ENCODE data around the gene AUTS2. TPM values are rescaled to one million over a fixed set of nuclear protein-coding genes. Genes with fewer than 3 reads are reported as not detected.

The AUTS2 gene
- total and polyA plus RNA-seq, 4 experiments from 2014 or later = 3.4 to 35.2 (median 25.5) TPM

DNA sequence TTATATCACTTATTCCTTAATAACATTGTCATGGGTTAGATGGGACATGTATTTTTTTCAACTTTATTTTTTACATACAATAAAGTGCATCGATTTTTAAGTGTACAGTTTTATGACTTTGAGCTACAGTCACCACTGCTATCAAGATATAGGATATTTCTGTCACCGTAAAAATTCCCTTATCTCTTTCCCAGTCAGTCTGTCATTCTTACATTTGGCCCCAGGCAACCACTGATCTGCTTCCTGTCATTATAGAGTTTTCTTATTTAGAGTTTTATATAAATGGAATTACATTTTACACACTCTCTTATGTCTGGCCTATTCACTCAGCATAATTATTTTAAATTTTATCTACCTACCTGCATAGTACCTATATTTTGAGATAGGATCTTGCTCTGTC, 145.2 kb downstream of the AUTS2 start:
- Mint-ChIP-seq H3K4me1 (peaks cover 0 to 1% (median 0%) of the 10 kb centered on the region in 4 donors), H3K36me3 (no peaks in the 10 kb centered on the region), H3K27ac (no peak overlapping the region), H3K4me3 (no peak overlapping the region), H3K9me3 (peaks cover 0 to 5% (median 0%) of the 10 kb centered on the region in 8 donors), H3K27me3 (no peaks in the 10 kb centered on the region)
- H3K36me3 ChIP-seq (ENCODE audit: insufficient read depth, low read length) = no peaks in the 10 kb centered on the region
- H3K9me3 ChIP-seq (ENCODE audit: control insufficient read depth in 1 of 2, low read length in 2 of 2) = no peaks in the 10 kb centered on the region
- DNase-seq = no peak
- no peak overlapping the region for H3K4me3 ChIP-seq (ENCODE audit: low read length in 2 of 2)
- no peaks in the 10 kb centered on the region for H3K4me1 ChIP-seq (ENCODE audit: insufficient read depth, low read length)
- POLR2A ChIA-PET (ENCODE audit: partially characterized antibody) = no interaction called here
- intact Hi-C loops (cut with micrococcal nuclease) = no loop called here
- CTCF ChIA-PET (ENCODE audit: partially characterized antibody) = no interaction called here
- H3K27ac ChIP-seq (ENCODE audit: low read depth, low read length) = no peak overlapping the region
- H3K27me3 ChIP-seq (ENCODE audit: insufficient read depth, low read length) = no peaks in the 10 kb centered on the region

DNA sequence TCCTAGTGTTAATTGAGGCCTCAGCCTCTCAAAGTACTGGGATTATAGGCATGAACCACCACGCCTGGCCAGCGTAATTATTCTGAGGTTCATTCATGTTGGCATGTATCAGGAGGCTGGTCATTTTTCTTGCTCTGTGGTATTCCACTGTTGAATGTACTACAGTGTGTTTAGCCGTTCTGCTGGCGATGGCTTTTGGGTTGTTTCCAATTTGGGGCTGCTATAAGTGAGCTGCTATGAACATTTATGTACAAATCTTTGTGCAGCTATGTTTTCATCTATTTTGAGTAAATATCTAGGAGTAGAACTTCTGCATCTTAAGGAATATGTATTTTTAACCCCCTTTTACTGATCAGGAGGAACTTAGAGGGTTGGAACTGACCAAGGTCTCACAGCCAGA, 145.8 kb downstream of the AUTS2 start:
- H3K4me3 ChIP-seq (ENCODE audit: low read length in 2 of 2) = no peak overlapping the region
- no peak overlapping the region for H3K4me3 Mint-ChIP-seq
- no peak for DNase-seq
- ChIA-PET POLR2A (ENCODE audit: partially characterized antibody) (no interaction called here), CTCF (ENCODE audit: partially characterized antibody) (no interaction called here)
- H3K4me1 Mint-ChIP-seq = peaks cover 0 to 1% (median 0%) of the 10 kb centered on the region in 4 donors
- no peaks in the 10 kb centered on the region for H3K4me1 ChIP-seq (ENCODE audit: insufficient read depth, low read length)
- peaks cover 0 to 5% (median 0%) of the 10 kb centered on the region in 8 donors for H3K9me3 Mint-ChIP-seq
- H3K9me3 ChIP-seq (ENCODE audit: control insufficient read depth in 1 of 2, low read length in 2 of 2) = no peaks in the 10 kb centered on the region
- intact Hi-C loops (cut with micrococcal nuclease) = no loop called here
- H3K27ac Mint-ChIP-seq = no peak overlapping the region
- H3K27me3 Mint-ChIP-seq = no peaks in the 10 kb centered on the region
- no peaks in the 10 kb centered on the region for H3K36me3 ChIP-seq (ENCODE audit: insufficient read depth, low read length)
- no peaks in the 10 kb centered on the region for H3K27me3 ChIP-seq (ENCODE audit: insufficient read depth, low read length)
- no peaks in the 10 kb centered on the region for H3K36me3 Mint-ChIP-seq
- H3K27ac ChIP-seq (ENCODE audit: low read depth, low read length) = no peak overlapping the region

DNA sequence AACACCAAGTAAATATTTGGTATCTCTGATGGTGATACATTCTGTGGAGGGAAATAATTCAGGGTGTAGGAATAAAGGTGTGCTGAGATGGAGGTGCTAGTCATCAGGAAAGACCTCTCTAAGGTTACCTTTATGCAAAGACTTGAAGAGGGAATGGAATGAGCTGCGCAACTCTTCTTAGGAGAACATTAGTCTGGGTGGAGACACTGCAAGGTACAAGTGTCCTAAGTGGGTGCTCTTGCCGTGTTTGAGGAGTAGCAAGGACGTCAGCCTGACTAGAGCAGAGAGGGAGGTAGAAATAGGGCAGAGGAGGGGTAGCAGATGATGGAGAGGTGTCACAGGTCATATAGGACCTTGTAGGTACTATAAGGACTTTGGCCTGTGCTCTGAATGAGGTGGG, 148.1 kb downstream of the AUTS2 start:
- DNase-seq = no peak
- Histone ChIP-seq H3K27ac (ENCODE audit: low read depth, low read length) (no peak overlapping the region), H3K9me3 (ENCODE audit: control insufficient read depth in 1 of 2, low read length in 2 of 2) (no peaks in the 10 kb centered on the region), H3K36me3 (ENCODE audit: insufficient read depth, low read length) (no peaks in the 10 kb centered on the region), H3K27me3 (ENCODE audit: insufficient read depth, low read length) (no peaks in the 10 kb centered on the region), H3K4me1 (ENCODE audit: insufficient read depth, low read length) (no peaks in the 10 kb centered on the region), H3K4me3 (ENCODE audit: low read length in 2 of 2) (no peak overlapping the region)
- peaks cover 0 to 2% (median 0%) of the 10 kb centered on the region in 8 donors for H3K9me3 Mint-ChIP-seq
- intact Hi-C loops (cut with micrococcal nuclease) = no loop called here
- no peak overlapping the region for H3K4me3 Mint-ChIP-seq
- no peaks in the 10 kb centered on the region for H3K27me3 Mint-ChIP-seq
- H3K27ac Mint-ChIP-seq = no peak overlapping the region
- no peaks in the 10 kb centered on the region for H3K36me3 Mint-ChIP-seq
- ChIA-PET POLR2A (ENCODE audit: partially characterized antibody) (no interaction called here), CTCF (ENCODE audit: partially characterized antibody) (no interaction called here)
- H3K4me1 Mint-ChIP-seq = no peaks in the 10 kb centered on the region

DNA sequence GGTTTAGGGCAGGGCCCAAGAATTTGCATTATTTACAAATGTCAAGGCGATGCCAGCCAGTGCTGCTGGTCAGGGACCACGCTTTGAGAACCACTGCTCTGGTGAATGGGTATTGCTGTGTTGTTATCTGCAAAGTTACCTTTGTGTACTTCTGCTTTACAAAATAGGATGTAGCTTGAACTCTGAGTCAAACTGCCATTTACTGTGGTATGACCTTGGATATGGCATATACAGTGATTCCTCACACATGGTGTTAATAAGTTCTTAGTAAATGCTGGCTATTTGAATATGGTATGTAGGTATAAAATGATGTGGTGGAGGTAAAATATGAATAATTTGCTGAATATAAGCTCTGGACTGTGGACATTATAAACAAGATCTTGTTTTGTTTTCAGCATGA, 148.9 kb downstream of the AUTS2 start:
- Mint-ChIP-seq H3K36me3 (no peaks in the 10 kb centered on the region), H3K27me3 (no peaks in the 10 kb centered on the region), H3K27ac (no peak overlapping the region), H3K4me3 (no peak overlapping the region), H3K4me1 (no peaks in the 10 kb centered on the region), H3K9me3 (peaks cover 0 to 2% (median 0%) of the 10 kb centered on the region in 8 donors)
- Histone ChIP-seq H3K27ac (ENCODE audit: low read depth, low read length) (no peak overlapping the region), H3K36me3 (ENCODE audit: insufficient read depth, low read length) (no peaks in the 10 kb centered on the region), H3K27me3 (ENCODE audit: insufficient read depth, low read length) (no peaks in the 10 kb centered on the region), H3K9me3 (ENCODE audit: control insufficient read depth in 1 of 2, low read length in 2 of 2) (no peaks in the 10 kb centered on the region), H3K4me1 (ENCODE audit: insufficient read depth, low read length) (no peaks in the 10 kb centered on the region), H3K4me3 (ENCODE audit: low read length in 2 of 2) (no peak overlapping the region)
- intact Hi-C loops (cut with micrococcal nuclease) = no loop called here
- ChIA-PET POLR2A (ENCODE audit: partially characterized antibody) (no interaction called here), CTCF (ENCODE audit: partially characterized antibody) (no interaction called here)
- no peak for DNase-seq

DNA sequence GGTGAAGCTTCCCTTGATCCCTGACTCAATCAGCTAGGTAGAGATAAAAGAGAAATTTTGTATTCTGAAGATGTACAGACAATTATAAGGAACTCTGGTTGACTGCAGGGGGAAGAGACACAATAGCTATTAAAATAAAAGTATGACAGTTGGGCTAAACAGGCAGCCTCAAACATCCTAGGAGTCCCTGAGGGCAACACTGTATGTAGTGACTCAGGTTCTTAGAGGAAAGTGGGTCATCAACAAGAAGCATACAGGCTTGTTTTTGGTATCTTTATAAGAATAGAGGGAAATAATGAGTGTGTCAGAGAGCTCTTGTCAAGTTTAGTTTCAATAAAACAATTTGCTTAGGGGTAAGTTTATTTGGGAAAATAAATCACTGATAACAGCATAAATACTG, 150.3 kb downstream of the AUTS2 start:
- H3K27ac Mint-ChIP-seq = no peak overlapping the region
- peaks cover 0 to 2% (median 0%) of the 10 kb centered on the region in 8 donors for H3K9me3 Mint-ChIP-seq
- Histone ChIP-seq H3K4me1 (ENCODE audit: insufficient read depth, low read length) (no peaks in the 10 kb centered on the region), H3K27me3 (ENCODE audit: insufficient read depth, low read length) (no peaks in the 10 kb centered on the region), H3K36me3 (ENCODE audit: insufficient read depth, low read length) (no peaks in the 10 kb centered on the region), H3K4me3 (ENCODE audit: low read length in 2 of 2) (no peak overlapping the region), H3K27ac (ENCODE audit: low read depth, low read length) (no peak overlapping the region), H3K9me3 (ENCODE audit: control insufficient read depth in 1 of 2, low read length in 2 of 2) (no peaks in the 10 kb centered on the region)
- intact Hi-C loops (cut with micrococcal nuclease) = no loop called here
- no peaks in the 10 kb centered on the region for H3K36me3 Mint-ChIP-seq
- H3K4me3 Mint-ChIP-seq = no peak overlapping the region
- ChIA-PET CTCF (ENCODE audit: partially characterized antibody) (no interaction called here), POLR2A (ENCODE audit: partially characterized antibody) (no interaction called here)
- H3K4me1 Mint-ChIP-seq = no peaks in the 10 kb centered on the region
- no peaks in the 10 kb centered on the region for H3K27me3 Mint-ChIP-seq
- DNase-seq = no peak

DNA sequence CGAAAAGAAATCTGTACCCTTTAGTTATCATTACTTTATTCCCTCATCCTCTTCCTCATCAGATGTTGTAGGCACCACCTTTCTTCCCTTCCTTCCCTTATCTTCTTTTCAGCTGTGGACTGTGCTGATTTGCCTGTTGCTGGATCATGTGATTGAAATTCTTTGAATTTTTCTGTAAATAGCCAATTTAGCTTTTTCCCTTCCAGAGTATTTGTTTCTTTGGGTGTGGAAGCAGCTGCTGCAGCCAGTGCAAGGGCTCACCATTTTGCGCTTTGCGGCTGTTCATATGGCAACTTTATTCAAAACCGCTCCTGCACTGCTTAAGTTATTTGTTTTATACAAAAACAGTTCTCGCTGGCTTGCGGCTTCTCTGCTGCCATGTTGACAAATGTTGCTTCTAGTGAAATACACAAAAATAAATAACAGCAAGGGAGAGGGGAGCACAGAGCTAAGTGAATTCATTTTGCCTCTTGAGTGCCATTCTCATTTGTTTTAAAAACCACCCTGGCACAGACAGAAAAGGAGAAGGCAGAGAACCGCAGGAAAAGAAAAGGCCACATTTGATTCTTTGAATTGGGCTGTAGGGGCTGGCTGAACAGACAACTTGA, 151.2 kb downstream of the AUTS2 start:
- no peaks in the 10 kb centered on the region for H3K4me1 ChIP-seq (ENCODE audit: insufficient read depth, low read length)
- no peak for DNase-seq
- CTCF ChIA-PET (ENCODE audit: partially characterized antibody) = no interaction called here

GRCh38 chr7:69749994-69750393, 151.7 kb downstream of the AUTS2 start:
- intact Hi-C loops (cut with micrococcal nuclease) = no loop called here
- no peaks in the 10 kb centered on the region for H3K4me1 ChIP-seq (ENCODE audit: insufficient read depth, low read length)
- H3K9me3 ChIP-seq (ENCODE audit: control insufficient read depth in 1 of 2, low read length in 2 of 2) = no peaks in the 10 kb centered on the region
- H3K27me3 ChIP-seq (ENCODE audit: insufficient read depth, low read length) = no peaks in the 10 kb centered on the region
- no peaks in the 10 kb centered on the region for H3K4me1 Mint-ChIP-seq
- ChIA-PET CTCF (ENCODE audit: partially characterized antibody) (no interaction called here), POLR2A (ENCODE audit: partially characterized antibody) (no interaction called here)
- no peaks in the 10 kb centered on the region for H3K36me3 Mint-ChIP-seq
- H3K27me3 Mint-ChIP-seq = no peaks in the 10 kb centered on the region
- no peak overlapping the region for H3K27ac ChIP-seq (ENCODE audit: low read depth, low read length)
- DNase-seq = no peak
- no peak overlapping the region for H3K27ac Mint-ChIP-seq
- no peaks in the 10 kb centered on the region for H3K36me3 ChIP-seq (ENCODE audit: insufficient read depth, low read length)
- no peak overlapping the region for H3K4me3 ChIP-seq (ENCODE audit: low read length in 2 of 2)
- H3K4me3 Mint-ChIP-seq = no peak overlapping the region
- peaks cover 0 to 5% (median 0%) of the 10 kb centered on the region in 8 donors for H3K9me3 Mint-ChIP-seq

More for the DNA sequence above, 151.2 kb downstream of the AUTS2 start:
- H3K4me1 Mint-ChIP-seq = no peaks in the 10 kb centered on the region
- H3K27me3 Mint-ChIP-seq = no peaks in the 10 kb centered on the region
- POLR2A ChIA-PET (ENCODE audit: partially characterized antibody) = no interaction called here
- H3K27ac Mint-ChIP-seq = no peak overlapping the region
- H3K9me3 ChIP-seq (ENCODE audit: control insufficient read depth in 1 of 2, low read length in 2 of 2) = no peaks in the 10 kb centered on the region
- H3K27me3 ChIP-seq (ENCODE audit: insufficient read depth, low read length) = no peaks in the 10 kb centered on the region
- no peak overlapping the region for H3K4me3 Mint-ChIP-seq
- intact Hi-C loops (cut with micrococcal nuclease) = no loop called here
- no peaks in the 10 kb centered on the region for H3K36me3 ChIP-seq (ENCODE audit: insufficient read depth, low read length)
- H3K36me3 Mint-ChIP-seq = no peaks in the 10 kb centered on the region
- peaks cover 0 to 4% (median 0%) of the 10 kb centered on the region in 8 donors for H3K9me3 Mint-ChIP-seq
- H3K4me3 ChIP-seq (ENCODE audit: low read length in 2 of 2) = no peak overlapping the region
- no peak overlapping the region for H3K27ac ChIP-seq (ENCODE audit: low read depth, low read length)

- Histone ChIP-seq H3K27me3 (ENCODE audit: insufficient read depth, low read length) (no peaks in the 10 kb centered on the region), H3K9me3 (ENCODE audit: control insufficient read depth in 1 of 2, low read length in 2 of 2) (no peaks in the 10 kb centered on the region), H3K4me1 (ENCODE audit: insufficient read depth, low read length) (no peaks in the 10 kb centered on the region), H3K27ac (ENCODE audit: low read depth, low read length) (no peak overlapping the region), H3K36me3 (ENCODE audit: insufficient read depth, low read length) (no peaks in the 10 kb centered on the region), H3K4me3 (ENCODE audit: low read length in 2 of 2) (no peak overlapping the region)
- peaks cover 0 to 5% (median 0%) of the 10 kb centered on the region in 8 donors for H3K9me3 Mint-ChIP-seq
- ChIA-PET POLR2A (ENCODE audit: partially characterized antibody) (no interaction called here), CTCF (ENCODE audit: partially characterized antibody) (no interaction called here)
- DNase-seq = no peak
- H3K27me3 Mint-ChIP-seq = no peaks in the 10 kb centered on the region
- no peaks in the 10 kb centered on the region for H3K4me1 Mint-ChIP-seq
- H3K4me3 Mint-ChIP-seq = no peak overlapping the region
- H3K27ac Mint-ChIP-seq = no peak overlapping the region
- H3K36me3 Mint-ChIP-seq = no peaks in the 10 kb centered on the region
- intact Hi-C loops (cut with micrococcal nuclease) = no loop called here
Observed at GRCh38 chr7:69751026-69751425, 152.8 kb downstream of the AUTS2 start.

Data from CD4-positive, alpha-beta memory T cell (primary cell).